Activated T-cell treated with anti-CD3 and anti-CD28 coated beads, Interleukin-2, amount 50 U/mL, for 72 hours (primary cell): ENCODE data around the gene ABCD2. TPM values are rescaled to one million over a fixed set of nuclear protein-coding genes. Genes with fewer than 3 reads are reported as not detected.
"Not testable (repeated sequence)": the region's sequence is repeated elsewhere in the genome, so short reads cannot be mapped to it uniquely, and the experiment has no call there.

Experiments
- ATAC-seq, 2 donors: fragments of 150-1000 bp; cut with Tn5 transposase; replicated peaks in 1 of 2; 2 replicates each; pipeline ENCODE4 v1.10.0; 2021; ENCODE audit warnings: moderate library complexity in 2 of 2, mild to moderate bottlenecking in 1 of 2
- DNase-seq, 2 donors: peaks; one replicate each; pipeline ENCODE4 v3.0.0; 2021 to 2022; ENCODE audit warnings: mixed read lengths in 1 of 2
- H3K27ac Mint-ChIP-seq: one replicate; pipeline ENCODE4 v1.8.0; 2022; ENCODE audit warnings: mild to moderate bottlenecking, moderate library complexity, mixed read lengths
- H3K27me3 Mint-ChIP-seq: one replicate; pipeline ENCODE4 v1.8.0; 2022; ENCODE audit warnings: low read depth, mixed read lengths
- H3K36me3 Mint-ChIP-seq, 2 donors: one replicate each; pipeline ENCODE4 v1.8.0; 2022; ENCODE audit warnings: mixed read lengths in 2 of 2, mild to moderate bottlenecking in 1 of 2; ENCODE audit not compliant: insufficient read depth in 2 of 2
- H3K4me1 Mint-ChIP-seq: one replicate; pipeline ENCODE4 v1.8.0; 2022; ENCODE audit warnings: low read depth, mixed read lengths
- H3K4me3 Mint-ChIP-seq, 2 donors: one replicate each; pipeline ENCODE4 v1.8.0; 2022; ENCODE audit warnings: mild to moderate bottlenecking in 2 of 2, mixed read lengths in 2 of 2, moderate library complexity in 2 of 2
- H3K9me3 Mint-ChIP-seq, 2 donors: one replicate each; pipeline ENCODE4 v1.8.0; 2022; ENCODE audit warnings: mixed read lengths in 2 of 2
- total RNA-seq, 2 donors: library from RNA; stranded (reverse); gene quantifications; one replicate each; pipeline ENCODE4 v1.2.3, GENCODE V29; 2022

ABCD2 gene
- total RNA-seq, 2 donors from 2014 or later: 10.0 to 11.2 TPM

DNA sequence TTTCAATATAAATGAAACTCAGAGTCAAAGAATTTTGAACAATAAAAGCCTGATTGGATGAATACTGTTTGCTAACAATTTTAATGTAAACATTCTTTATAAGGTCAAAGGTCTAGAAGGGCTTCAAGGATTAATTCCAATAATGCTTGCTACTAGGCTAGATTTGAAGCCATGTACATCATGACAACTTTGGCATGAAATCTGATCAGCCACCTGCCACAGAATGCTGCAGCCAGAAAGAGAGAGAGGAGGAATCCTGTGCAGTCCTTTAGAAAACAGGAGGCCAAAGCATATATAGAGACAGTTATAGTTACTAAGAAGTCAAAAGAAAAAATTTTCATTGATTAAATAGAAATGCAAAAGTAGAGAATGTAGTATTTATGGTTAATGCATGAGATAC lies 47.1 kb downstream of the ABCD2 start:
- peaks cover 13% of the 10 kb centered on the region for H3K4me1 Mint-ChIP-seq
- ATAC-seq: no peak

DNA sequence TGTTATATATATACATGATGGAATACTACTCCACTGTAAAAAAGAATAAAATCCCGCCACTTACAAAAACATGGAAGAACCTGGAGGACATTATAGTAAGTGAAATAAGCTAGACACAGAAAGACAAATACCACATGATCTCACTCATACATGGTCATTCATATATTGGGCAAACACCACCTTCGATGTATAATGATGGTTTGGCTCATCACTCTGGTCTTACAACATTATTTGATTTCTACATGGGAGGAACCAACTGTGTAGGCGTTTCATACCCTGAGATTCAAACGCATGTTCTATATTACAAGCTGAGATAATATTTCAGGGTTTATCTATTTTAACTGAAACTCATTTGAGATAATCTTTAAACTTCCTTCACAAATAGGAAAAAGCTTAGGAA lies 48.3 kb downstream of the ABCD2 start:
- Mint-ChIP-seq H3K36me3 (peaks cover 17 to 42% of the 10 kb centered on the region in 2 donors), H3K4me3 (no peak overlapping the region), H3K9me3 (peaks cover 7 to 15% of the 10 kb centered on the region in 2 donors), H3K27me3 (no peaks in the 10 kb centered on the region), H3K27ac (no peak overlapping the region), H3K4me1 (peaks cover 13% of the 10 kb centered on the region)
- ATAC-seq: no peak
- DNase-seq: no peak

More for the DNA sequence above, 47.1 kb downstream of the ABCD2 start:
- Mint-ChIP-seq H3K27me3 (no peaks in the 10 kb centered on the region), H3K9me3 (peaks cover 2 to 6% of the 10 kb centered on the region in 2 donors), H3K36me3 (peaks cover 12 to 35% of the 10 kb centered on the region in 2 donors), H3K27ac (peak overlapping the region; percentile 2), H3K4me3 (no peak overlapping the region)
- no peak for DNase-seq

DNA sequence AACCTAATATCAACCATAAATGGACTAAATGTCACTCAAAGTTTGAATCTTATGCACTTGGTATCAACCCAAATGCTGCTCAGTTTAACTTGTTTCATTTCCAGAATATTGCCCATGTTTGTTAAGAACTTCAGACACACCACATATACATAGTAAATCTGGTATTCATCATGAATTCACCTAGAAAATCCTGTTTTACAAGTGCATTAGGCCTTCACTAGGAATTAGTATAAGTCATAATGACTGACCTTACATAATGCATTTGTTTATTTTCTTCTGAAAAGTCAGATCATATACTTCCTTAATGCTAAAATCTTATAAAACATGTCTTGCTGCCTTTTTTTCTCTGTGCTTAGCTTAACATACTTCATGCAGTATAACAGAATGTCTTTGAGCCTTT lies 66.1 kb downstream of the ABCD2 start:
- ATAC-seq: no peak

DNA sequence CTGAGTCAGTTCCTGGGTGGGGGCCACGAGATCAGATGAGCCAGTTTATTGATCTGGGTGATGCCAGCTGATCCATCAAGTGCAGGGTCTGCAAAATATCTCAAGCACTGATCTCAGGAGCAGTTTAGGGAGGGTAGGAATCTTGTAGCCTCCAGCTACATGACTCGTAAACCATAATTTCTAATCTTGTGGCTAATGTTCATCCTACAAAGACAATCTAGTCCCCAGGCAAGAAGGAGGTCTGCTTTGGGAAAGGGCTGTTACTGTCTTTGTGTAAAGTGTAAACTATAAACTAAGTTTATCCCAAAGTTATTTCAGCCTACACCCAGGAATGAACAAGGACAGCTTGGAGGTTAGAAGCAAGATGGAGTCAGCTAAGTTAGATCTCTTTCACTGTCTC lies 75.4 kb downstream of the ABCD2 start:
- H3K4me1 Mint-ChIP-seq, H3K9me3 Mint-ChIP-seq, DNase-seq, H3K27ac Mint-ChIP-seq, H3K4me3 Mint-ChIP-seq, ATAC-seq, H3K27me3 Mint-ChIP-seq, H3K36me3 Mint-ChIP-seq: not testable (repeated sequence)

More for the DNA sequence above, 66.1 kb downstream of the ABCD2 start:
- Mint-ChIP-seq H3K36me3 (peaks cover 13 to 17% of the 10 kb centered on the region in 2 donors), H3K27ac (no peak overlapping the region), H3K4me3 (no peak overlapping the region), H3K9me3 (peaks cover 3 to 4% of the 10 kb centered on the region in 2 donors), H3K4me1 (no peaks in the 10 kb centered on the region), H3K27me3 (no peaks in the 10 kb centered on the region)
- DNase-seq: no peak

DNA sequence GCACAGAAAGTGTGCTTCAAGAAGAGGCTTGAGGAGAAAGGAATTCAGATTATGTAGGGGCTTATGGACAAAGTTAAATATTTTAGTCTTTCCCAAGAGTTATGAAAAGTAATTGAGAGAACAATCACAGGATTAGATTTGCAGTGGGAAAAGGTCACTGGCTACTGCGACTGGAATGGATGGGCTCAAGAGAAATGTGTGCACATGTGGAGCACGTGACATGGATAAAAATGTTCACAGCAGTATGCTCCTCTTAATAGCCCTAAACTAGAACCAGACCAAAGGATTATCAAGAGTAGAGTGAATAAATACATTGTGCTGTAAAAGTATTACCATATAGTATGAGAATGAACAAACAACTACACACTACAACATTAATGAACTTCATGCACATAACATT lies 78.1 kb downstream of the ABCD2 start:
- no peak overlapping the region for H3K27ac Mint-ChIP-seq

DNA sequence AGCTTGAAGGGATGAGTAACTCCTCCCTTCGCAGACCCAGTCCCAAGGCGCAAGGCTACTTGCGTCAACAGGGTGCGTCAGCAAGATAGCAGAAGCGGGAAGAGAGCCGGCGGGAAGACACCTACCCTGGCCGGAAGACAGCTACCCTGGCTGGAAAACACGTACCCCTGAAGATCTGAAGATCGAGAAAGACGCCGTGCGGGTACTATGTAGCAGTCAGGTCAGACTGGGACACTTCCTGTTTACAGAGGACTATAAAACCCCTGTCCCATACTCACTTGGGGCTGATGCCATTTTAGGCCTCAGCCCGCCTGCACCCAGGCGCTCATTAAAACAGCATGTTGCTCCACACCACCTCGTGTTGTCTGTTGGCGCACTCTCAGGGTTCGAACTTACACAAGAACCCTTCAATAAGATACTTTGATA lies 80.9 kb downstream of the ABCD2 start:
- no peaks in the 10 kb centered on the region for H3K4me1 Mint-ChIP-seq
- DNase-seq (no peak), ATAC-seq (no peak)
- H3K27me3 Mint-ChIP-seq: no peaks in the 10 kb centered on the region
- no peak overlapping the region for H3K4me3 Mint-ChIP-seq
- no peaks in the 10 kb centered on the region for H3K9me3 Mint-ChIP-seq
- no peak overlapping the region for H3K27ac Mint-ChIP-seq
- no peaks in the 10 kb centered on the region for H3K36me3 Mint-ChIP-seq

More for the DNA sequence above, 78.1 kb downstream of the ABCD2 start:
- Mint-ChIP-seq H3K36me3 (no peaks in the 10 kb centered on the region), H3K4me1 (no peaks in the 10 kb centered on the region), H3K9me3 (no peaks in the 10 kb centered on the region), H3K4me3 (no peak overlapping the region), H3K27me3 (no peaks in the 10 kb centered on the region)
- ATAC-seq: no peak
- DNase-seq: no peak

DNA sequence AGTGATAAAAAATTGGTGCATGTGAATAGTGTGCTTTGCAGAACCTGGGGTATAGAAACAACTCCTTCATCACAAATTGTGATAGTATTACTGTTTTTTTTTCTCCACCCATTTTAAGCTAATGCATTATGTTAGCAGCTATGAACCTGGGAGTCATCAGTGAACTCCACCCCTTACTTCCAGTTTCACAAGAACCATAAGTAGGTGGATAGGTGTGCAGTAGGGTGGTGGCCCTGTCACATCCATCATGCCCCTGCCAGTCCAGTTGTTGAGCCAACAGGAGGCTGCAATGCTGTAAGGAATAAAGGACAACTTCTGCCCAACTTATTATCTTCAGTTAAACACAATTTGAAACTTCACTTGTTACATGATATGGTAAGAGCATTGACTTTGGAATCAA lies 85.7 kb downstream of the ABCD2 start:
- Mint-ChIP-seq H3K4me1 (no peaks in the 10 kb centered on the region), H3K4me3 (no peak overlapping the region), H3K27ac (peak overlapping the region; percentile 54), H3K27me3 (no peaks in the 10 kb centered on the region), H3K36me3 (no peaks in the 10 kb centered on the region), H3K9me3 (no peaks in the 10 kb centered on the region)
- ATAC-seq (no peak), DNase-seq (no peak)

DNA sequence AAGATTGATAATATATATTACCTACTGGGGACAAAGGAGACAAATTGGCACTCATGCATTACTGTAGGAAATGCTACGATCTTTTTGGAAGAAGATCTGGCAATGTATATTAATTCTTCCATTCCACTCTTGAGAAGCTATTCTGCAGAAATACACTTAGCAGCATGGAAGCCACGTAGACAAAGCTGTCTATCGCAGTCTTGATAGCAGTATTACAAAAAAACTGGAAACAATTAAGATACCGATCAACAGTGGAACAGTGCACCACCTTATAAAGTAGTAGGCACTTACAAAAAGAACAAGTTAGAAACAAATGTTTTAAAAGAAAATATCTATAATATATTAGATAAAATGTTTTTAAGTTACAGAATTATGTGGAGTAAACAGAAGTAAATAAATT lies 87.2 kb downstream of the ABCD2 start:
- DNase-seq (no peak), ATAC-seq (no peak)
- Mint-ChIP-seq H3K4me3 (no peak overlapping the region), H3K27me3 (no peaks in the 10 kb centered on the region), H3K4me1 (no peaks in the 10 kb centered on the region), H3K27ac (no peak overlapping the region), H3K36me3 (peaks cover 1 to 3% of the 10 kb centered on the region in 2 donors), H3K9me3 (peaks cover under 1 to 3% of the 10 kb centered on the region in 2 donors)

DNA sequence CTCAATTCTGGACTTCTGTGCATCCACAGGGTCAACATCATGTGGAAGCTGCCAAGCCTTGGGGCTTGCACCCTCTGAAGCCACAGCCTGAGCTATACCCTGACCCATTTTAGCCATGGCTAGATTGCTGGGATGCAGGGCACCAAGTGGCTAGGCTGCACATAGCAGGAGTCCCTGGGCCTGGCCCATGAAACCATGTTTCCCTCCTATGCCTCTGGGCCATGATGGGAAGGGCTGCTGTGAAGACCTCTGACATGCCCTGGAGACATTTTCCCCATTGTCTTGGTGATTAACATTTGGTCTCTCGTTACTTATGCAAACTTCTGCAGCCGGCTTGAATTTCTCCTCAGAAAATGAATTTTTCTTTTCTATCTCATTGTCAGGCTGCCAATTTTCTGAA lies 92.6 kb downstream of the ABCD2 start:
- Mint-ChIP-seq H3K27me3 (no peaks in the 10 kb centered on the region), H3K27ac (no peak overlapping the region), H3K4me3 (no peak overlapping the region), H3K4me1 (no peaks in the 10 kb centered on the region), H3K36me3 (peaks cover 5 to 7% of the 10 kb centered on the region in 2 donors), H3K9me3 (peaks cover 3 to 4% of the 10 kb centered on the region in 2 donors)
- DNase-seq (no peak), ATAC-seq (no peak)

DNA sequence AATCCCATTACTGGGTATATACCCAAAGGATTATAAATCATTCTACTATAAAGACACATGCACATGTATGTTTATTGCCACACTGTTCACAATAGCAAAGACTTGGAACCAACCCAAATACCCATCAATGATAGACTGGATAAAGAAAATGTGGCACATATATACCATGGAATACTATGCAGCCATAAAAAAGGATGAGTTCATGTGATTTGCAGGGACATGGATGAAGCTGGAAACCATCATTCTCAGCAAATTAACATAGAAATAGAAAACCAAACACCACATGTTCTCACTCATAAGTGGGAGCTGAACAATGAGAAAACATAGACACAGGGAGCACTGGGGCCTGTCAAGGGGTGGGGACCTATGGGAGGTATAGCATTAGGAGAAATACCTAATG lies 97.4 kb downstream of the ABCD2 start:
- not testable (repeated sequence) for ATAC-seq, H3K4me1 Mint-ChIP-seq, H3K9me3 Mint-ChIP-seq

DNA sequence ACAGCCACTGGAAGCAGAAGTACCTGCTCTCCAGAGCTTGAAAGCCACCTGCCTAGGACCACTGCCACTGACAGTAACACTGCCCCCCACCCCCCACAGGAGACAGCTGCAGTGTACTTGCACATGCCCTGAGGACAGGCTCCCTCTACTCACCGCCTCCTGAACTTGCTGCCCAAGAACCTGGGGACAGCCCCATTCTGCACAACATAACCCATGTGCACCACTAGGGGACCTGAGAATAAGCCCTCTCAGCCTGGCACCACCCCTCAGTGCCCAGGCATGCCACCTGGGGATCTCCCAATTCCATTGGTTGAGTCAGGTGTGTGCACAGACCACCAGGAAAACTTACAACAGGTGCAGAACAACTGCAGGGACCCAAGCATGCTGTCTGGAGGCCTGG lies 109.6 kb downstream of the ABCD2 start:
- Mint-ChIP-seq H3K4me1 (no peaks in the 10 kb centered on the region), H3K4me3 (no peak overlapping the region), H3K27me3 (no peaks in the 10 kb centered on the region), H3K27ac (no peak overlapping the region), H3K9me3 (peaks cover 6 to 9% of the 10 kb centered on the region in 2 donors), H3K36me3 (peaks cover 10 to 14% of the 10 kb centered on the region in 2 donors)
- ATAC-seq: no peak
- no peak for DNase-seq

More for the DNA sequence above, 97.4 kb downstream of the ABCD2 start:
- DNase-seq, H3K36me3 Mint-ChIP-seq, H3K4me3 Mint-ChIP-seq, H3K27me3 Mint-ChIP-seq, H3K27ac Mint-ChIP-seq: not testable (repeated sequence)

DNA sequence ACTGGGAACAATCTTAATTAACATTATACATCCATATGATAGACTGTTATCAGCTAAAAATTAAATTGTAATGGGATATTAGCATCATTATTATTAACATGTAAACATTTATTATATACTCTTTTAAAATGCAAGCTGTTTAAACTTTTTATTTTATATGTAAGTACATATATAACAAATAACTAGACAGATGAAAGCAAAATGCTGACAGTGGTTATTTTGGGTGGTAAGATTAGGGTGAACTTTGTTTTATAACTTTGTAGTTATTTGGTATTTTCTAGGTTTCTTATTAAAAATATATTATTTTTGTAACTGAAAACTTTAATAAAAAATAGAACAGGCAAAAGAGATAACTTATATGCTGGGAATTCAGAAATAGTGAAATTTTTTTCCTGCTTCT lies 114.0 kb downstream of the ABCD2 start:
- Mint-ChIP-seq H3K36me3 (peaks cover 0 to 3% of the 10 kb centered on the region in 2 donors), H3K9me3 (peaks cover 0 to 1% of the 10 kb centered on the region in 2 donors), H3K4me3 (no peak overlapping the region), H3K27ac (no peak overlapping the region), H3K4me1 (no peaks in the 10 kb centered on the region), H3K27me3 (no peaks in the 10 kb centered on the region)
- no peak for DNase-seq
- no peak for ATAC-seq

DNA sequence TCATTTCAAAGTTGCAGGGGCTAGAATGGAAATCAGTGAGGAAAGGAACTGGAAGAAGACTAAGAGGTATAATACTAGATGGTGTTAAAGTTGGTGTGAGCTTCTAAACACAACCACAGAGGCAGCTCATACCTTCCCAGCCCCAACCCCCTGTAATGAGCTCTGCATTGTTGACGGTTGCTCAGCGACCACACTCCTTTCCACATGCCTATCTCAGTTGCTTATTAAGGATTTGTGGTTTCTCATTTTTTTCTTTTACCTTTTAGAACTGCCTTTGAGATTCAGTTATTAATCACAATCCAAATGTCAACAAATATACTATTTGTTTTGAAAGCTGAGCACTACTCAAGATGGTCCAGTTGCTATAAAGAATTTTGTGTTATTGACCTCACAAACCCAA lies 114.6 kb downstream of the ABCD2 start:
- no peak for DNase-seq
- peaks cover 0 to 1% of the 10 kb centered on the region in 2 donors for H3K9me3 Mint-ChIP-seq
- ATAC-seq: no peak
- H3K4me1 Mint-ChIP-seq: no peaks in the 10 kb centered on the region
- H3K4me3 Mint-ChIP-seq: no peak overlapping the region
- no peaks in the 10 kb centered on the region for H3K36me3 Mint-ChIP-seq
- H3K27ac Mint-ChIP-seq: no peak overlapping the region
- no peaks in the 10 kb centered on the region for H3K27me3 Mint-ChIP-seq

DNA sequence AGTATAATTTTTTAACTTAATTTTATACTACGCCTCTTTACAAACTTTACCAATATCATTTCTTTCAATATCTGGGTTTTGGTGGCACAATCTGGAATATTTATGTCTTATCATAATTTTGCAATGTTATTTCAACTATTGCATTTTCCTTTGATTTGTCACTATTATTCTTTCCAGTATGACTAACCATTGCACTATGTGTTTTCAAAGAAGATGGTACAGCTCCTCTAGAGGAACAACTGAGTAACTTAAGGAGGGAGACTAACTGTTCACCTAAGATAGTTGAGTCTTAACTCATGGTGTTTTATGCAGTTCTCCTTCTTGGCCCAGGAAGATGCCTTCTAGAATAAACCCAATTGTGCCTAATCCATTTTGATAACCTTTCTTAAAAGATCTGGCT lies 116.2 kb downstream of the ABCD2 start:
- ATAC-seq (no peak), DNase-seq (no peak)
- H3K27me3 Mint-ChIP-seq: no peaks in the 10 kb centered on the region
- no peaks in the 10 kb centered on the region for H3K36me3 Mint-ChIP-seq
- no peak overlapping the region for H3K4me3 Mint-ChIP-seq
- H3K27ac Mint-ChIP-seq: no peak overlapping the region
- no peaks in the 10 kb centered on the region for H3K4me1 Mint-ChIP-seq
- H3K9me3 Mint-ChIP-seq: peaks cover 0 to 1% of the 10 kb centered on the region in 2 donors
